ENCODE data around the gene SNTA1. TPM values are rescaled to one million over a fixed set of nuclear protein-coding genes. Genes with fewer than 3 reads are reported as not detected.

SNTA1 gene
- total RNA-seq, 1 donor from 2014 or later = 7.1 TPM

DNA sequence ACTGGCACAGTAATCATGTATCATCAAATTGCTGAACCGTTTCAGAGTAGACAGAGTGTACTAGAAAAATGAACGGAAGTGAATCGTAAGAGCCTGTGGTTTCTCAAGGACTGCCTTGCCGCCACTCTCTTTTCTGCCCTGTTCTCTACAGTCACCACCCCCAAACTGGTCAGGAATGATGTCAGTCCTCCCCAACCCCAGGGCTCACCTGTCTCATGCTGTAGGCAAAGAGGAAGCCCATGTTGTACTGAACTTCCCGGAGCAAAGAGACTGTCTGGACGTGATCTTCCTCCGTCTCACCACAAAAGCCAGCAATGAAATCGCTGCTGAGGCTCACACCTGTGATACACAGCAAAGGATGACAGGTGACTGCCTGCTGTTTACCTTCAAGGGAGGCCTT, 73.3 kb downstream of the SNTA1 start:
- peaks cover 16% of the 10 kb centered on the region for H3K36me3 Mint-ChIP-seq (ENCODE audit: low read depth, unreplicated experiment)
- no peaks in the 10 kb centered on the region for H3K79me2 ChIP-seq (ENCODE audit: insufficient read depth, low read length)
- no peak overlapping the region for H3K27ac ChIP-seq (ENCODE audit: low read depth, low read length)
- no peaks in the 10 kb centered on the region for H3K27me3 Mint-ChIP-seq (ENCODE audit: low read depth, unreplicated experiment)
- H3K27me3 ChIP-seq (ENCODE audit: insufficient read depth, low read length) = no peaks in the 10 kb centered on the region
- peaks cover 20% of the 10 kb centered on the region for H3K4me1 ChIP-seq (ENCODE audit: insufficient read depth, low read length)
- DNase-seq (ENCODE audit: low read depth) (no peak), FAIRE-seq (no peak)
- H3K36me3 ChIP-seq (ENCODE audit: insufficient read depth, low read length) = peaks cover 11% of the 10 kb centered on the region
- H2AFZ ChIP-seq (ENCODE audit: low read depth, low read length) = no peak overlapping the region
- no peak overlapping the region for H3K27ac Mint-ChIP-seq (ENCODE audit: unreplicated experiment)
- TF ChIP-seq, protein P1, sequence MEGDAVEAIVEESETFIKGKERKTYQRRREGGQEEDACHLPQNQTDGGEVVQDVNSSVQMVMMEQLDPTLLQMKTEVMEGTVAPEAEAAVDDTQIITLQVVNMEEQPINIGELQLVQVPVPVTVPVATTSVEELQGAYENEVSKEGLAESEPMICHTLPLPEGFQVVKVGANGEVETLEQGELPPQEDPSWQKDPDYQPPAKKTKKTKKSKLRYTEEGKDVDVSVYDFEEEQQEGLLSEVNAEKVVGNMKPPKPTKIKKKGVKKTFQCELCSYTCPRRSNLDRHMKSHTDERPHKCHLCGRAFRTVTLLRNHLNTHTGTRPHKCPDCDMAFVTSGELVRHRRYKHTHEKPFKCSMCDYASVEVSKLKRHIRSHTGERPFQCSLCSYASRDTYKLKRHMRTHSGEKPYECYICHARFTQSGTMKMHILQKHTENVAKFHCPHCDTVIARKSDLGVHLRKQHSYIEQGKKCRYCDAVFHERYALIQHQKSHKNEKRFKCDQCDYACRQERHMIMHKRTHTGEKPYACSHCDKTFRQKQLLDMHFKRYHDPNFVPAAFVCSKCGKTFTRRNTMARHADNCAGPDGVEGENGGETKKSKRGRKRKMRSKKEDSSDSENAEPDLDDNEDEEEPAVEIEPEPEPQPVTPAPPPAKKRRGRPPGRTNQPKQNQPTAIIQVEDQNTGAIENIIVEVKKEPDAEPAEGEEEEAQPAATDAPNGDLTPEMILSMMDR (IDR thresholded peaks at IDR 0.05; ENCODE audit: insufficient read depth, low read depth, low read length) = no peak
- no peak for TF ChIP-seq EZH2 (IDR thresholded peaks at IDR 0.05; ENCODE audit: insufficient read depth, low read length)
- no peaks in the 10 kb centered on the region for H3K9me3 ChIP-seq (ENCODE audit: insufficient read depth, low read depth, low read length)
- H3K4me1 Mint-ChIP-seq (ENCODE audit: low read depth, unreplicated experiment) = peaks cover 29% of the 10 kb centered on the region
- no peak overlapping the region for H3K4me3 Mint-ChIP-seq (ENCODE audit: unreplicated experiment)
- no peaks in the 10 kb centered on the region for H4K20me1 ChIP-seq (ENCODE audit: insufficient read depth, low read length)
- H3K4me3 ChIP-seq (ENCODE audit: insufficient read depth, low read depth, low read length) = no peak overlapping the region
- no peaks in the 10 kb centered on the region for H3K9me3 Mint-ChIP-seq (ENCODE audit: unreplicated experiment)
- no peak overlapping the region for H3K4me2 ChIP-seq (ENCODE audit: low read length)
- no peak overlapping the region for H3K9ac ChIP-seq (ENCODE audit: low read length)

DNA sequence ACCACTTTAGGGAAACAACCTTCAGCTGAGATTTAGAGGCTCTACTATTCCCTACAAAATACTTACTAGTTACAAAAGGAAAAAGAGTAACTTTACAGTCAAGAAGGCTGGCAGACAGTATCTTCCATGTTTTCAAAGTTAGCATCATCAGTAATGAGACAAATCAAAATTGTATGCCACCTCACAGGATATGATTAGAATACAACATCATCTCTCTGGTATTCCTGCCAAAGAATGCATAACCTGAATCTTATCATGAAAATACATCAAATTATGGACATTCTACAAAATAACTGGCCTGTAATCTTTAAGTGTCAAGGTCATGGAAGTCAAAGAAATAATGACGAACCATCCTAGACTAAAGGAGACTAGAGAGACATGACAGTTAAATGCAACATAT, 80.7 kb downstream of the SNTA1 start:
- Mint-ChIP-seq H3K4me1 (ENCODE audit: low read depth, unreplicated experiment) (no peaks in the 10 kb centered on the region), H3K27me3 (ENCODE audit: low read depth, unreplicated experiment) (no peaks in the 10 kb centered on the region), H3K27ac (ENCODE audit: unreplicated experiment) (no peak overlapping the region), H3K9me3 (ENCODE audit: unreplicated experiment) (no peaks in the 10 kb centered on the region), H3K4me3 (ENCODE audit: unreplicated experiment) (no peak overlapping the region), H3K36me3 (ENCODE audit: low read depth, unreplicated experiment) (peaks cover 11% of the 10 kb centered on the region)
- no peak for DNase-seq (ENCODE audit: low read depth)
- Histone ChIP-seq H3K4me2 (ENCODE audit: low read length) (no peak overlapping the region), H3K79me2 (ENCODE audit: insufficient read depth, low read length) (no peaks in the 10 kb centered on the region), H3K4me1 (ENCODE audit: insufficient read depth, low read length) (no peaks in the 10 kb centered on the region), H2AFZ (ENCODE audit: low read depth, low read length) (no peak overlapping the region), H4K20me1 (ENCODE audit: insufficient read depth, low read length) (no peaks in the 10 kb centered on the region), H3K9ac (ENCODE audit: low read length) (no peak overlapping the region), H3K27ac (ENCODE audit: low read depth, low read length) (no peak overlapping the region), H3K36me3 (ENCODE audit: insufficient read depth, low read length) (peaks cover 27% of the 10 kb centered on the region), H3K27me3 (ENCODE audit: insufficient read depth, low read length) (no peaks in the 10 kb centered on the region), H3K9me3 (ENCODE audit: insufficient read depth, low read depth, low read length) (no peaks in the 10 kb centered on the region), H3K4me3 (ENCODE audit: insufficient read depth, low read depth, low read length) (no peak overlapping the region)
- FAIRE-seq = no peak
- TF ChIP-seq, protein P1 (IDR thresholded peaks at IDR 0.05; ENCODE audit: insufficient read depth, low read depth, low read length) = no peak
- no peak for TF ChIP-seq EZH2 (IDR thresholded peaks at IDR 0.05; ENCODE audit: insufficient read depth, low read length)

DNA sequence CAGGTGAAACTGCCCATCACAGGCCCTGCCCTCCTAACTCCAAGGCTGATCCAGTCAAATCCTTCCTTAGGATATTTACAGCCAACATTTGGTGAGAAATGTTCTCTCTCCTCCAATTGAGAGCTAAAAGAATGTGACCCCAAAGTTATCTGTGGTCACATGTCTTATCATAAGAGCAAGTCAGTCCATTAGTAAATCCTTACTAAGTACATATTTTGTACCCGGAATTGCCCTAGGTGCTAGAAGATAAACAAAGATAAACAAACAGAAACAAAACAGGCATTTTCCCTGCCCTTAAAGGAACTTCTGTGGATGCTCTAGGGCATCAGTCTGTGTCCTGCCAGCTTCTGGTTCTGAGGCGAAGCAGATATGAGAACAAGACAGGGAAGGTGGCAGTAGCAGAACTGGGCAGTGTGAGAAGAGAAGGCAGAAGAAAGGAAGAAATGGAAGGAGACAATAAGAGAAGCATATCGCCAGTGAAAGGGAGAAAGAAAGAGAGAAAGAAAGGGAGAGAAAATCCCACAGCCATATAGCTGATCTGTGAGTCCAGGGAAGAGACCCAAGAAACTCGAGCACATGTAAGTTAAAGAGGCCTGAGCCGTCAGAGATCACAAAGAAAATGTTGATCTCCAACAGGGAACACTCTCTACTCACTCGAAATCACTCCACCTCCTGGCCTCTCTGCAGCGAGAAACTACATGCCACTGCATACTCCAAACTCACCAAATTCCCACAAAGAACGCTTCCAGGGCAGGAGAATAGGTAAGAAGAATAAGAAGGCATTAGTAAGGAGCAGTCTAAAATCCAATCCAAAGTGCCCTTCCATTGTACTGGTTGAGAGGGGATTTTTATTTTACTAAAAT, 83.9 kb downstream of the SNTA1 start:
- no peaks in the 10 kb centered on the region for H3K9me3 Mint-ChIP-seq (ENCODE audit: unreplicated experiment)
- no peak overlapping the region for H3K4me3 ChIP-seq (ENCODE audit: insufficient read depth, low read depth, low read length)
- no peak overlapping the region for H3K27ac ChIP-seq (ENCODE audit: low read depth, low read length)
- no peaks in the 10 kb centered on the region for H3K4me1 ChIP-seq (ENCODE audit: insufficient read depth, low read length)
- no peak overlapping the region for H3K27ac Mint-ChIP-seq (ENCODE audit: unreplicated experiment)
- H3K4me1 Mint-ChIP-seq (ENCODE audit: low read depth, unreplicated experiment) = no peaks in the 10 kb centered on the region
- no peaks in the 10 kb centered on the region for H3K9me3 ChIP-seq (ENCODE audit: insufficient read depth, low read depth, low read length)
- no peaks in the 10 kb centered on the region for H4K20me1 ChIP-seq (ENCODE audit: insufficient read depth, low read length)
- peaks cover 19% of the 10 kb centered on the region for H3K36me3 ChIP-seq (ENCODE audit: insufficient read depth, low read length)
- peaks cover 9% of the 10 kb centered on the region for H3K36me3 Mint-ChIP-seq (ENCODE audit: low read depth, unreplicated experiment)
- H3K9ac ChIP-seq (ENCODE audit: low read length) = no peak overlapping the region
- FAIRE-seq = no peak
- no peaks in the 10 kb centered on the region for H3K79me2 ChIP-seq (ENCODE audit: insufficient read depth, low read length)
- TF ChIP-seq, protein P1 (IDR thresholded peaks at IDR 0.05; ENCODE audit: insufficient read depth, low read depth, low read length) = no peak
- TF ChIP-seq EZH2 (IDR thresholded peaks at IDR 0.05; ENCODE audit: insufficient read depth, low read length) = no peak
- no peak overlapping the region for H2AFZ ChIP-seq (ENCODE audit: low read depth, low read length)
- H3K27me3 ChIP-seq (ENCODE audit: insufficient read depth, low read length) = no peaks in the 10 kb centered on the region
- no peak for DNase-seq (ENCODE audit: low read depth)
- H3K4me2 ChIP-seq (ENCODE audit: low read length) = no peak overlapping the region
- H3K4me3 Mint-ChIP-seq (ENCODE audit: unreplicated experiment) = no peak overlapping the region
- no peaks in the 10 kb centered on the region for H3K27me3 Mint-ChIP-seq (ENCODE audit: low read depth, unreplicated experiment)

Measured in astrocyte (in vitro differentiated cells and primary cell).